Liver (tissue), 3 donors: ENCODE results near the gene COL11A2.

Source experiments
- EGR1 ChIP-seq, 2 donors: IDR thresholded peaks; 2 replicates each; pipeline ENCODE4 v1.6.1; 2016 to 2018; ENCODE audit warnings: antibody characterized with exemption in 2 of 2, low read depth in 2 of 2
- FOXA1 ChIP-seq: IDR thresholded peaks from 2 replicates; pipeline ENCODE4 v1.6.1; 2016; ENCODE audit warnings: antibody characterized with exemption
- JUND ChIP-seq, 2 donors: IDR thresholded peaks; 2 replicates each; pipeline ENCODE4 v1.6.1; 2016; ENCODE audit warnings: antibody characterized with exemption in 2 of 2
- RAD21 ChIP-seq, 2 donors: IDR thresholded peaks; 2 replicates each; pipeline ENCODE4 v1.6.1; 2016; ENCODE audit warnings: antibody characterized with exemption in 2 of 2, mild to moderate bottlenecking in 2 of 2
- RXRA ChIP-seq, 2 donors: IDR thresholded peaks; 2 replicates each; pipeline ENCODE4 v1.6.1; 2017 to 2018; ENCODE audit warnings: antibody characterized with exemption in 2 of 2, mild to moderate bottlenecking in 1 of 2
- TAF1 ChIP-seq: conservative IDR thresholded peaks from 2 replicates; pipeline ENCODE4 v1.6.1; 2016; ENCODE audit warnings: antibody characterized with exemption, mild to moderate bottlenecking
- TF ChIP-seq, protein P1 (sequence below): fragments of 150-350 bp; IDR thresholded peaks from 2 replicates; pipeline ENCODE4 v1.5.1; 2017; ENCODE audit warnings: improper control_type of control experiment, low read depth, low read length; ENCODE audit not compliant: missing input control
- TF ChIP-seq, protein P2 (sequence below): IDR thresholded peaks from 2 replicates; pipeline ENCODE4 v1.6.1; 2016; ENCODE audit warnings: antibody characterized with exemption
- TF ChIP-seq, protein P3 (sequence below): IDR thresholded peaks from 2 replicates; pipeline ENCODE4 v1.6.1; 2016; ENCODE audit warnings: antibody characterized with exemption
- donor health status: healthy.
- donor health status: healthy.

DNA sequence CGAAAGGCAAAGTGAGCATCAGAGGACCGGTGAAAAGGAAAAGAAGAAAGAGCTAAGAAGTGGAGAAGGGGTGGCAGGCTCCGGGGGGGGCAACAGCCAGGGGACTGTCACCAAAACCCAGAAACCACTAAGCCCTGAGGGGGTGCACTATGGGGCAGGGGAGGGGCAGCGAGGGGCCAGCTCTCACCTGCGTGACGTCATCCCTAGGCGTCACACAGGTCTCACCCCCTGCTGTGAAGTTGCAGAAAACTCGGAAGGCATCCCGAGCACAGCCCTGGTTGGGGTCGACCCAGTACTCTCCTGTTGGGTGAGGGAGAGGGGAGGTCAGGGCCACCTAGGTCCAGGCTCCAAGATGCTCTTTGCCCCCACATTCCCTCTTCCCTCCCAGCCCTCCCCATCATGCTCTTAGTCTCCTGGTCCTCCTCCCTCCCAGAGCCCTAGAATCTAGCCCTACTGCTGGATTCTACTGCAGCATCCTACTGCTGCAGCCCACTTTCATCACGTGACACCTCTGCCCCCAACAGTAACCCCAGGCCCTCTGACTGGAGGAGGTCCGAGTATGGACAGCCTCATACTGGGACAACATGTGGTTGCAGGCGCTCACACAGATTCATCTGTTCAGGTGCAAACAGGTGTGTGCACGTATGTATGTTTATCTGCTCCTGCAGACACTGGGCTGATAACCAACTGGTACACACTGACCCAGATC lies 27.4 kb downstream of the COL11A2 start:
- TF ChIP-seq, protein P1, sequence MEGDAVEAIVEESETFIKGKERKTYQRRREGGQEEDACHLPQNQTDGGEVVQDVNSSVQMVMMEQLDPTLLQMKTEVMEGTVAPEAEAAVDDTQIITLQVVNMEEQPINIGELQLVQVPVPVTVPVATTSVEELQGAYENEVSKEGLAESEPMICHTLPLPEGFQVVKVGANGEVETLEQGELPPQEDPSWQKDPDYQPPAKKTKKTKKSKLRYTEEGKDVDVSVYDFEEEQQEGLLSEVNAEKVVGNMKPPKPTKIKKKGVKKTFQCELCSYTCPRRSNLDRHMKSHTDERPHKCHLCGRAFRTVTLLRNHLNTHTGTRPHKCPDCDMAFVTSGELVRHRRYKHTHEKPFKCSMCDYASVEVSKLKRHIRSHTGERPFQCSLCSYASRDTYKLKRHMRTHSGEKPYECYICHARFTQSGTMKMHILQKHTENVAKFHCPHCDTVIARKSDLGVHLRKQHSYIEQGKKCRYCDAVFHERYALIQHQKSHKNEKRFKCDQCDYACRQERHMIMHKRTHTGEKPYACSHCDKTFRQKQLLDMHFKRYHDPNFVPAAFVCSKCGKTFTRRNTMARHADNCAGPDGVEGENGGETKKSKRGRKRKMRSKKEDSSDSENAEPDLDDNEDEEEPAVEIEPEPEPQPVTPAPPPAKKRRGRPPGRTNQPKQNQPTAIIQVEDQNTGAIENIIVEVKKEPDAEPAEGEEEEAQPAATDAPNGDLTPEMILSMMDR = no peak
- TF ChIP-seq TAF1 (no peak), JUND (IDR thresholded peaks at IDR 0.05) (no peak), RAD21 (IDR thresholded peaks at IDR 0.05) (no peak), FOXA1 (no peak), RXRA (IDR thresholded peaks at IDR 0.05) (no peak), EGR1 (IDR thresholded peaks at IDR 0.05; ENCODE audit: low read depth in 2 of 2) (no peak)
- TF ChIP-seq, protein P2, sequence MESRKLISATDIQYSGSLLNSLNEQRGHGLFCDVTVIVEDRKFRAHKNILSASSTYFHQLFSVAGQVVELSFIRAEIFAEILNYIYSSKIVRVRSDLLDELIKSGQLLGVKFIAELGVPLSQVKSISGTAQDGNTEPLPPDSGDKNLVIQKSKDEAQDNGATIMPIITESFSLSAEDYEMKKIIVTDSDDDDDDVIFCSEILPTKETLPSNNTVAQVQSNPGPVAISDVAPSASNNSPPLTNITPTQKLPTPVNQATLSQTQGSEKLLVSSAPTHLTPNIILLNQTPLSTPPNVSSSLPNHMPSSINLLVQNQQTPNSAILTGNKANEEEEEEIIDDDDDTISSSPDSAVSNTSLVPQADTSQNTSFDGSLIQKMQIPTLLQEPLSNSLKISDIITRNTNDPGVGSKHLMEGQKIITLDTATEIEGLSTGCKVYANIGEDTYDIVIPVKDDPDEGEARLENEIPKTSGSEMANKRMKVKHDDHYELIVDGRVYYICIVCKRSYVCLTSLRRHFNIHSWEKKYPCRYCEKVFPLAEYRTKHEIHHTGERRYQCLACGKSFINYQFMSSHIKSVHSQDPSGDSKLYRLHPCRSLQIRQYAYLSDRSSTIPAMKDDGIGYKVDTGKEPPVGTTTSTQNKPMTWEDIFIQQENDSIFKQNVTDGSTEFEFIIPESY = no peak
- TF ChIP-seq, protein P3, sequence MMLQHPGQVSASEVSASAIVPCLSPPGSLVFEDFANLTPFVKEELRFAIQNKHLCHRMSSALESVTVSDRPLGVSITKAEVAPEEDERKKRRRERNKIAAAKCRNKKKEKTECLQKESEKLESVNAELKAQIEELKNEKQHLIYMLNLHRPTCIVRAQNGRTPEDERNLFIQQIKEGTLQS = no peak
